Astrocyte of the spinal cord (primary cell): ENCODE data around the gene BABAM2.

Source experiments
- DNase-seq: peaks from one replicate; pipeline ENCODE4 v3.0.0; 2011; ENCODE audit warnings: low read depth, low spot score
- H3K4me3 ChIP-seq: 2 replicates; pipeline ENCODE4 v1.5.1; 2011; ENCODE audit warnings: low read depth, mild to moderate bottlenecking, low read length, moderate library complexity
- CTCF ChIP-seq: IDR thresholded peaks from 2 replicates; pipeline ENCODE4 v1.5.1; 2012; ENCODE audit warnings: low read depth, mild to moderate bottlenecking, low read length, inconsistent platforms
- in situ Hi-C: cut with HindIII; loops from 2 replicates; pipeline ENCODE4 v1.10.0; 2017; ENCODE audit warnings: low sequenced_read_pairs

The BABAM2 gene

GRCh38 chr2:27891673-27892105 lies 1.2 kb downstream of the BABAM2 start:
- in situ Hi-C loops: no loop called here
- TF ChIP-seq CTCF: no peak
- DNase-seq: peak; percentile 26
- H3K4me3 ChIP-seq: no peak overlapping the region

- DNase-seq: no peak
- in situ Hi-C loops: no loop called here
Measured at GRCh38 chr2:27893006-27893405, 2.5 kb downstream of the BABAM2 start.

GRCh38 chr2:27897717-27898116 lies 7.2 kb downstream of the BABAM2 start:
- in situ Hi-C loops: no loop called here
- DNase-seq: no peak
- no peak overlapping the region for H3K4me3 ChIP-seq
- TF ChIP-seq CTCF: no peak

More at GRCh38 chr2:27893006-27893405, 2.5 kb downstream of the BABAM2 start:
- H3K4me3 ChIP-seq: no peak overlapping the region
- no peak for TF ChIP-seq CTCF

GRCh38 chr2:27901234-27901633 lies 10.7 kb downstream of the BABAM2 start:
- in situ Hi-C loops: no loop called here
- DNase-seq: no peak
- no peak for TF ChIP-seq CTCF
- no peak overlapping the region for H3K4me3 ChIP-seq

GRCh38 chr2:27902098-27902497 lies 11.6 kb downstream of the BABAM2 start:
- in situ Hi-C loops: no loop called here
- no peak for DNase-seq

GRCh38 chr2:27903018-27903417 lies 12.5 kb downstream of the BABAM2 start:
- no peak for TF ChIP-seq CTCF
- in situ Hi-C loops: no loop called here
- DNase-seq: no peak
- no peak overlapping the region for H3K4me3 ChIP-seq

More at GRCh38 chr2:27902098-27902497, 11.6 kb downstream of the BABAM2 start:
- TF ChIP-seq CTCF: no peak
- no peak overlapping the region for H3K4me3 ChIP-seq
